GM12891 (cell line): ENCODE results near the gene PPP1R12A.
"Not testable (repeated sequence)": the region's sequence is repeated elsewhere in the genome, so short reads cannot be mapped to it uniquely, and the experiment has no call there.

Source experiments
- DNase-seq: peaks from one replicate; pipeline ENCODE4 v3.0.0; 2011; ENCODE audit warnings: low spot score; ENCODE audit not compliant: insufficient read length
- FAIRE-seq: peaks from 2 replicates; lab custom pipeline; 2011; peaks lifted over from hg19 to GRCh38; lab: Jason Lieb, UNC
- PAX5 ChIP-seq: IDR thresholded peaks from 2 replicates; pipeline ENCODE4 v1.6.1; 2011; ENCODE audit warnings: low read length, moderate library complexity, mild to moderate bottlenecking; ENCODE audit not compliant: insufficient read depth, severe bottlenecking
- POLR2A ChIP-seq: IDR thresholded peaks from 2 replicates; pipeline ENCODE4 v1.6.1; 2011; ENCODE audit warnings: low read depth, low read length, control low read depth
- POLR2AphosphoS5 ChIP-seq: IDR thresholded peaks from 2 replicates; pipeline ENCODE4 v1.6.1; 2011; ENCODE audit warnings: low read depth, low read length, control low read depth
- POU2F2 ChIP-seq: IDR thresholded peaks from 2 replicates; pipeline ENCODE4 v1.6.1; 2011; ENCODE audit warnings: low read depth, mild to moderate bottlenecking, control low read depth, low read length, moderate library complexity
- SPI1 ChIP-seq: IDR thresholded peaks from 2 replicates; pipeline ENCODE4 v1.6.1; 2011; ENCODE audit warnings: low read depth, low read length, control low read depth
- TAF1 ChIP-seq: IDR thresholded peaks from 2 replicates; pipeline ENCODE4 v1.6.1; 2011; ENCODE audit warnings: low read depth, low read length, control low read depth

The PPP1R12A gene

GRCh38 chr12:79961411-79961810, 26.5 kb upstream of the PPP1R12A start:
- DNase-seq = no peak
- no peak for TF ChIP-seq POU2F2
- TF ChIP-seq POLR2AphosphoS5 = no peak
- no peak for TF ChIP-seq SPI1
- no peak for TF ChIP-seq TAF1
- no peak for TF ChIP-seq POLR2A
- TF ChIP-seq PAX5 = no peak
- no peak for FAIRE-seq

- FAIRE-seq (no peak), DNase-seq (no peak)
- no peak for TF ChIP-seq SPI1
- TF ChIP-seq POU2F2 = no peak
- no peak for TF ChIP-seq POLR2AphosphoS5
- no peak for TF ChIP-seq TAF1
- no peak for TF ChIP-seq POLR2A
- TF ChIP-seq PAX5 = no peak
These were observed 24.6 kb upstream of the PPP1R12A start for GRCh38 chr12:79959484-79959883.

- no peak for FAIRE-seq
- DNase-seq = no peak
- no peak for TF ChIP-seq TAF1
- no peak for TF ChIP-seq POU2F2
- TF ChIP-seq SPI1 = no peak
- TF ChIP-seq POLR2AphosphoS5 = no peak
- TF ChIP-seq PAX5 = no peak
- no peak for TF ChIP-seq POLR2A
These were observed 22.0 kb upstream of the PPP1R12A start for GRCh38 chr12:79956896-79957295.

- FAIRE-seq = no peak
- TF ChIP-seq TAF1 (no peak), POLR2A (no peak), PAX5 (no peak), POU2F2 (no peak), SPI1 (no peak), POLR2AphosphoS5 (no peak)
- no peak for DNase-seq
These were observed 20.7 kb upstream of the PPP1R12A start for GRCh38 chr12:79955561-79955960.

GRCh38 chr12:79954037-79954610, 19.2 kb upstream of the PPP1R12A start:
- TF ChIP-seq POU2F2 = no peak
- TF ChIP-seq PAX5 = no peak
- no peak for FAIRE-seq
- no peak for DNase-seq

GRCh38 chr12:79949098-79949497, 14.2 kb upstream of the PPP1R12A start:
- no peak for TF ChIP-seq POLR2A
- TF ChIP-seq POLR2AphosphoS5 = no peak
- TF ChIP-seq SPI1 = no peak
- no peak for TF ChIP-seq PAX5
- no peak for TF ChIP-seq POU2F2
- TF ChIP-seq TAF1 = no peak
- no peak for DNase-seq
- FAIRE-seq = no peak

GRCh38 chr12:79945433-79945832, 10.5 kb upstream of the PPP1R12A start:
- FAIRE-seq (no peak), DNase-seq (no peak)
- TF ChIP-seq POLR2AphosphoS5 (no peak), SPI1 (no peak), PAX5 (no peak), POU2F2 (no peak), TAF1 (no peak)

GRCh38 chr12:79944565-79944964, 9.7 kb upstream of the PPP1R12A start:
- DNase-seq (no peak), FAIRE-seq (no peak)
- no peak for TF ChIP-seq SPI1
- TF ChIP-seq POLR2AphosphoS5 = no peak
- TF ChIP-seq POU2F2 = no peak
- no peak for TF ChIP-seq TAF1
- TF ChIP-seq PAX5 = no peak

GRCh38 chr12:79942846-79943245, 7.9 kb upstream of the PPP1R12A start:
- FAIRE-seq, DNase-seq: not testable (repeated sequence)

- FAIRE-seq (no peak), DNase-seq (no peak)
- TF ChIP-seq PAX5 = no peak
- TF ChIP-seq POLR2A = no peak
- no peak for TF ChIP-seq SPI1
- TF ChIP-seq POLR2AphosphoS5 = no peak
- no peak for TF ChIP-seq POU2F2
- no peak for TF ChIP-seq TAF1
These were observed 4.9 kb upstream of the PPP1R12A start for GRCh38 chr12:79939728-79940310.

GRCh38 chr12:79938843-79939242, 3.9 kb upstream of the PPP1R12A start:
- FAIRE-seq (no peak), DNase-seq (no peak)
- TF ChIP-seq SPI1 (no peak), POLR2A (no peak), POU2F2 (no peak), POLR2AphosphoS5 (no peak), TAF1 (no peak), PAX5 (no peak)
